GM18873 (cell line): Measurements from ENCODE around the gene INPP5B.
"Not testable (repeated sequence)": the region's sequence is repeated elsewhere in the genome, so short reads cannot be mapped to it uniquely, and the experiment has no call there.

Experiments
- ATAC-seq: cut with Tn5 transposase; IDR thresholded peaks from one replicate; pipeline ENCODE4 v1.9.1; 2021; ENCODE audit warnings: mild to moderate bottlenecking, moderate library complexity, moderate number of reproducible peaks; ENCODE audit not compliant: unreplicated experiment, low FRiP score

The INPP5B gene

GRCh38 chr1:37915476-37916093 is 31.3 kb downstream of the INPP5B start:
- ATAC-seq: no peak

- no peak for ATAC-seq
These were observed 32.0 kb downstream of the INPP5B start for GRCh38 chr1:37914719-37915475.

- not testable (repeated sequence) for ATAC-seq
These were observed 35.4 kb downstream of the INPP5B start for GRCh38 chr1:37911478-37911877.

GRCh38 chr1:37910886-37911285 is 36.0 kb downstream of the INPP5B start:
- not testable (repeated sequence) for ATAC-seq

DNA sequence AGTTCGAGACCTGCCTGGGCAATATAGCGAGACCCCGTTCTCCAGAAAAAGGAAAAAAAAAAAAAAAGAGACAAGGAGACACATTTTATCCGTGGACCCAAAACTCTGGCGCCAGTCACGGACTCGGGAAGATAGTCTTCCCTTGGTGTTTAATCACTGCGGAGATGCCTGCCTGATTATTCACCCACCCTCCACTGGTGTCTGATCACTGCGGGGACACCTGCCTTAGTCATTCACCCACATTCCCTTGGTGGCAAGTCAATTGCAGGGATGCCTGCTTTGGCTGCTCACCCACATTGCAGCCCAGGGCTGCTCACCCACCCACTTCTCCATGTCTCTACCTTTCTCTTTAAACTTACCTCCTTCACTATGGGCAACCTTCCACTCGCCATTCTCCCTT is 38.3 kb downstream of the INPP5B start:
- not testable (repeated sequence) for ATAC-seq

- not testable (repeated sequence) for ATAC-seq
These were observed 39.3 kb downstream of the INPP5B start for GRCh38 chr1:37907416-37908125.

- not testable (repeated sequence) for ATAC-seq
These were observed 40.3 kb downstream of the INPP5B start for GRCh38 chr1:37906591-37906990.

DNA sequence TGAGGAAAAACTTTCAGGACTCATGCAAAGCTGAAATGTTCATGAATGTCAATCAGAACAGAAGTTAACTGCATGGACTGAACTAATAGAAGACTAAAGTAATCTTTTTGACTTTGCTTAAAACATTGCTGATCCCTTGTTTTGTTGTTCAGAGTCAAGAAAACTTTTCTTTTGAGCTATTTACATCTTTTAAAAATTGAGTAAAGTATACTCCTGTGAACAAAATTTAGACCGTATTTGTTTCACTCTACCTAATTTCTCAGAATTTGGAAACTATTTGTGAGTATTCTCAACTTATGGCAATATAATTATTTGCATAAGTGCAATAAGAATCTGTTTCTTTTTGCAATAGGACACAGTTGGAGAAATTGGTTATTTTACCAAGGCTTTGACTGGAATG is 41.1 kb downstream of the INPP5B start:
- no peak for ATAC-seq

DNA sequence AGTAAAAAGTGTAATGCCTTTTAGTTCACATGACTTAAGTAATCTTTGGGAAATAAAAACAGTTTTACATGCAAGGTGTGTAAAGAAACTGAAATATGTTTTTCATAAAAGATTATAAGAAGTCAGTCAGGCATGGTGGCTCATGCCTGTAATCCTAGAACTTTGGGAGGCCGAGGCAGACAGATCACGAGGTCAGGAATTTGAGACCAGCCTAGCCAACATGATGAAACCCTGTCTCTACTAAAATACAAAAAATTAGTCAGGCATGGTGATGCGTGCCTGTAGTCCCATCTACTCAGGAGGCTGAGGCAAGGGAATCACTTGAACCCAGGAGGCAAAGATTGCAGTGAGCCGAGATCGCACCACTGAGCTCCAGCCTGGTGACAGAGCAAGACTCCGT is 42.9 kb downstream of the INPP5B start:
- ATAC-seq: not testable (repeated sequence)

GRCh38 chr1:37902983-37903382 is 43.9 kb downstream of the INPP5B start:
- no peak for ATAC-seq

DNA sequence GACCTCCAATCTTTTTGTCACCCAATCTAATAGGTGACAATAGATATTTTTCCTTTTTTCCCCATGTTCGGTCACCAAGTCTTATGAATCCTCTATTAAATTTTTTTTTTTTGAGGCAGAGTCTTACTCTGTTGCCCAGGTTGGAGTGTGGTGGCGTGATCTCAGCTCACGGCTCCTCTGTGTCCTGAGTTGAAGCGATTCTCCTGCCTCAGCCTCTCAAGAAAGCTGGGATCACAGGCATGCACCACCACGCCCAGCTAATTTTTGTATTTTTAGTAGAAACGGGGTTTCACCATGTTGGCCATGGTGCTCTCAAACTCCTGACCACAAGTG is 45.0 kb downstream of the INPP5B start:
- ATAC-seq: no peak

DNA sequence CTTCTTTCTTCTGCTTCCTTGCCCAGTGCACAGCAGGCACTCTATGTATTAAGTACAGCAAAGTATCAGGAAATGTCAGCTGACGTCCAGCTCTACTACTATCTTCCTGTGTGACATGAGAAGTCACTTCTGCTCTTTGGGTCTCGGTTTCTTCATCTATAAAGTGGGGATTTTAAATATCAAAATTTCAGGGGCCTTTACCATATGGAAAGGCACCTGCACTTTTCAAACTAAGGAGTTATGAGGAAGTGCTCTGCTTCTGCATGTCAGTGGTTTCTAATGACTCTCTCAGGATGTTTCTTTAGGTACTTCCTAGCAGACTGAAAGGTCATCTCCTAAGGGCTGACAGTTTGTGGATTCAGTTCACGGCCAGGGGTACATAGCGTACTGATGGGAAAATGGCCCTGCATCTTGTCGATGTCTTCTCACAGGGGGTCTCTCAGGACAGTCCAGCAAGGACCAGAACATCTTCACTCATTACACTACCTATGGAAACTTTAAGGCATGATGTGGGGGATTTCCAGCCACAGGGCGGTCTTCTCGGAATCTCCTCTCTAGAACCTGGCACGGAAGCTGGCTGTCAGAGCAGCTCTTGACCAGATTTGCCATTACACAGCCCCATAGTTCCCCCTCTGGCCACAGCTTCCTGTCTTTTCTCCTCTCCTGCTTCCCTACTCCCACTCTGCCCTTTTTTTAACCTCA is 45.5 kb downstream of the INPP5B start:
- ATAC-seq: peak; percentile 55

DNA sequence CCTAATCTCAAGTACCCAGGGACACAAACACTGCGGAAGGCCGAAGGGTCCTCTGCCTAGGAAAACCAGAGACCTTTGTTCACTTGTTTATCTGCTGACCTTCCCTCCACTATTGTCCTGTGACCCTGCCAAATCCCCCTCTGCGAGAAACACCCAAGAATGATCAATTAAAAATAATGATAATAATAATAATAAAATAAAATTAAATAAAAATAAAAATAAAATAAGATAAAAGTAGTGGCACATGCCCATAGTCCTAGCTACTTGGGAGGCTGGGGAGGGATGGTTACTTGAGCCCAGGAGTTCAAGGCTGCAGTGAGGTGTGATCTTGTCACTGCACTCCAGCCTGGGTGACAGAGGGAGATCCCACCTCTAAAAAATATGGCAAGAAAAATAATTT is 49.3 kb downstream of the INPP5B start:
- not testable (repeated sequence) for ATAC-seq

DNA sequence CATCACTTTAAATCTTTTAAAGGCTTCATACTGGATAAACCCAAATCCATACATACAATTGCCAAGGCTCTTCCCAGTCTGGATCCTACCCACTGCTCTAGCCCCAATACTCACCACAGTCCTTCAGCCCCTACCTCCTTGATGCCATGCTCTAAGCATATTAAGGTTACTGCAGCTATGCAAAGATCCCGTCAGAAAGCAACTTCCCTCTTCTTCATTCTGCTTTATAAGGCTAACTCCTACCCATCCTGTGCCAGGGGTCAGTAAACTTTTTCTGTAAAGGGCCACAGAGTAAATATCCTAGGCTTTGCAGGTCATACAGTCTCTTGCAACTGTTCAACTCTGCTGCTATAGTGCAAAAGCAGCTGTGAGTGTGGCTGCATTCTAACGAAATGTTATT is 53.2 kb downstream of the INPP5B start:
- no peak for ATAC-seq

- ATAC-seq: no peak
These were observed 54.5 kb downstream of the INPP5B start for GRCh38 chr1:37892151-37893047.

DNA sequence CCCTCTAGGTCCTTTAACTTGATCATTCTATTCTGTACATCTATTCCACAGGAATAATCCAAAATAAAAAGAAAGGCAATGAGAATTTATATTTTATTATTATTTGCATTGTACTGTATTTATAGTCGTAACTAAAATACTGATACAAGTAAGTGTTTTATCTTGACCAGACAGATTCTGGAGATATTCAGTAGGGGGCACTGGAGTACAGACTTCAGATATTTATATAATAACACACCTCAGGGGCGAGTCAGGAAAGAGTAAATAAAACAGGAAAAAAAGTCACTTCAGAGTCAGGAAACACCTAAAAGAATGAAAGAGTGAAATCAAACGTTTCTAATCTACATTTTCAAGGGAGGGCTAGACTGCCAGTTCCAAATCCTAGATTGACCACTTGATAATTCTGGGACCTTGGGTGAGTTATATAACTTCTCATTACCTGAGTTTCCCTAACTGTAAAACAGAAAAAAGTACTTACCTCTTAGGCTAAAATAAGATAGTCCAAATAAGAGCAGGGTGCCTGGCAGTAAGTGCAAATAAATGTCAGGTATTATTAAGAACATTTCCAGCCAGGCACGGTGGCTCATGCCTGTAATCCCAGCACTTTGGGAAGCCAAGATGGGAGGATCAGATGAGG is 56.4 kb downstream of the INPP5B start:
- ATAC-seq: no peak

DNA sequence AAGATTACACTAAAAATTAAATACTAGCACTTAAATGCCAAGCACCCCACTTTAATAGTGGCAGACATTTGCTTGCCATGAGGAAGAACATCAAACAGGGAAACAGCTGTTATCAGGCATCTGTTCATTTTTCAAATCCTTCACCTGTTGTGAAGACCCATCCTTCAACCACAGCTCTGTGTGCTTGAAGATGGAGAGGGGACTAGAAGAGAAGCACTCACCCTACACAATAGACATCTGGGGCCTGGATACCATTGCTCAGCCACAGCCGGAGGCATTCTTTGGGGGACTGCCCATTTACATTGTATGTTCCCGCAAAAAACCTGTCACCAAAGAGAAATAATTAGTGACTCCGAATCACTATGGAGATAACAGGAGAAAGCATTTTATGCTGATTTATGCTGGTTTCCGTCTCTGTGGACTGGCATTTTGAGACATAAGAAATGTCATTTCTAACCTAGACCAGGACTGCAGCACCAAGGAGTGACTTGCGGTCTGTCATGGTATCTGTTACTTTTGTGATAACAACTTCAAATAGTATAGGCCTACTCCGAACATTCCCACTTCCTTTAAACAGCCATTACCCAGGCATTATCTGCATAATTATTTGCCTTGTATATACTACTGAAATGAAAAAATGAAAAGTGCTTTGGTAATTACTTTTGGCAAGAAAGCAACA is 58.7 kb downstream of the INPP5B start:
- ATAC-seq: no peak

DNA sequence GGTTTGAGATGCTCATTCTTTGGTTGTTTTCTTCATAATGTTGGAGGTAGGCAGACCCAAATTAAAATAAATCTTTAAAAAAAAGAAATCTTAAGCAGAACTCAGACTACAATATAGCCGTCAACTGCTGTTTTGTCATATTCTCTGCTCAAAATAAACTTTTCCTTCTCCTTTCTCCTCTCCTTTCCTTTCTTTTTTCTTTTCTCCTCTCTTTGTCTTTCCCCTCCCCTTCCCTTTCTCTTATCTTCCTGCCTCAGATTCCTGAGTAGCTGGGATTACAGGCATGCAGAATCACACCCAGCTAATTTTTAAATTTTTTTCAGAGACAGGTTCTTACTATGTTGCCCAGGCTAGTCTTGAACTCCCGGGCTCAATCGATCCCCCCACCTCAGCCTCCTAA is 62.7 kb downstream of the INPP5B start:
- ATAC-seq: no peak

DNA sequence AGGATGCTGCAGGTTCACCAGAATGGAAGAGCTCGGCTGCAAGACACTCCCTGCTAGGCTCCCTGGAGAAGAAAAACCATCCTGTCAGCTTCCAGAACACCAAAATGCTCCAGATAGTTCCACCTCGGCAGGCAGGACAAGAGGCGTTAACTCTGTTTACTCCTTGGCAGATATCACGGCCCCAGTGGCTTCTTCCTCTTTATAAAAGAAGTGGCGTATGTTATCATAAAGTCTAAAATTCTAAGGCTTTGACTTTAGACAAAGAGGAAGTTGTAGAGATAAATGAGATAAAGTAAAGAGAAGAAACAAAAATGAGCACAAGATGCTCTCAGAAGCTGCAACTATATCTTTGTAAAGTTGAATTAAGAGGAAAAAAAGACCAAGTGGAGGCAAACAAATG is 63.2 kb downstream of the INPP5B start:
- ATAC-seq: no peak
